GM12878 (cell line): Measurements from ENCODE around the gene RHOB. TPM values are rescaled to one million over a fixed set of nuclear protein-coding genes. Genes with fewer than 3 reads are reported as not detected.

Source experiments
- ATAC-seq: fragments of 200-7000 bp; cut with Tn5 transposase; 3 replicates; pipeline ENCODE4 v1.9.1; 2020; ENCODE audit warnings: mild to moderate bottlenecking, moderate library complexity
- BruUV-seq: library from RNA; stranded (reverse); fragments of 400-500 nt; replicated peaks from 2 replicates; lab custom pipeline; 2021; lab: Mats Ljungman, UMichigan
- CTCF ChIA-PET: fragments of 300-600 bp; sonication (Branson Sonifier 250); formaldehyde crosslinking; extraction: SDS; loops from one replicate; lab custom pipeline; 2021; ENCODE audit warnings: inconsistent platforms; lab: Yijun Ruan, JAX
- POLR2A ChIA-PET: fragments of 350-600 bp; formaldehyde crosslinking; extraction: SDS; loops from one replicate; lab custom pipeline; 2021; ENCODE audit warnings: inconsistent platforms; lab: Charles Lee
- RAD21 ChIA-PET: fragments of 300-600 bp; sonication (Branson Sonifier 250); formaldehyde crosslinking; loops from one replicate; lab custom pipeline; 2023; ENCODE audit warnings: antibody characterized with exemption; ENCODE audit not compliant: unreplicated experiment; lab: Charles Lee
- SMC1A ChIA-PET: fragments of 300-600 bp; sonication (Branson Sonifier 250); formaldehyde crosslinking; loops from one replicate; lab custom pipeline; 2023; ENCODE audit not compliant: unreplicated experiment, uncharacterized antibody; lab: Charles Lee
- DNase-seq: peaks from one replicate; pipeline ENCODE4 v3.0.0-alpha.2; 2011; ENCODE audit warnings: low read depth, low spot score
- FAIRE-seq: peaks from 3 replicates; lab custom pipeline; 2011; peaks lifted over from hg19 to GRCh38; lab: Jason Lieb, UNC
- H2AFZ ChIP-seq: 2 replicates; pipeline ENCODE4 v1.6.0; 2011; ENCODE audit warnings: low read depth, low read length, control low read depth; ENCODE audit not compliant: control insufficient read depth
- H3K27ac ChIP-seq: 2 replicates; pipeline ENCODE4 v1.5.1; 2011; ENCODE audit warnings: control low read depth; ENCODE audit not compliant: control insufficient read depth, insufficient read depth
- H3K27me3 ChIP-seq, 2 experiments: replicated peaks in 1 of 2; 2 replicates each; pipeline versions ENCODE4 v1.6.0 to v1.6.1; 2011; ENCODE audit warnings: low read length in 1 of 2; ENCODE audit not compliant: control insufficient read depth in 2 of 2, insufficient read depth in 2 of 2
- H3K36me3 ChIP-seq, 2 experiments: 2 replicates each; pipeline ENCODE4 v1.5.1; 2011; ENCODE audit warnings: low read length in 1 of 2; ENCODE audit not compliant: control insufficient read depth in 2 of 2, insufficient read depth in 2 of 2
- H3K4me1 ChIP-seq: 2 replicates; pipeline ENCODE4 v1.6.1; 2011; ENCODE audit warnings: mild to moderate bottlenecking, low read length, moderate library complexity, mixed read lengths; ENCODE audit not compliant: control insufficient read depth, insufficient read depth
- H3K4me2 ChIP-seq: 2 replicates; pipeline ENCODE4 v1.6.0; 2011; ENCODE audit warnings: control low read depth; ENCODE audit not compliant: control insufficient read depth, insufficient read depth
- H3K4me3 ChIP-seq: fragments of 200-600 bp; sonication (generic); 2 replicates; pipeline ENCODE4 v1.5.1; 2016
- H3K79me2 ChIP-seq: 2 replicates; pipeline ENCODE4 v1.6.0; 2011; ENCODE audit warnings: low read length; ENCODE audit not compliant: control insufficient read depth, insufficient read depth
- H3K9ac ChIP-seq: 2 replicates; pipeline ENCODE4 v1.8.0; 2011; ENCODE audit warnings: low read length, control low read depth, mixed read lengths; ENCODE audit not compliant: control insufficient read depth, insufficient read depth
- H3K9me3 ChIP-seq: replicated peaks from 3 replicates; pipeline ENCODE4 v1.5.1; 2011; ENCODE audit warnings: mild to moderate bottlenecking, low read length; ENCODE audit not compliant: control insufficient read depth, insufficient read depth
- H4K20me1 ChIP-seq: 2 replicates; pipeline ENCODE4 v1.6.0; 2011; ENCODE audit not compliant: control insufficient read depth, insufficient read depth
- CHD4 ChIP-seq: fragments of 200-600 bp; sonication (generic); IDR thresholded peaks from 2 replicates; pipeline ENCODE4 v1.6.1; 2016; ENCODE audit warnings: mild to moderate bottlenecking
- FOS ChIP-seq: IDR thresholded peaks from 3 replicates; pipeline ENCODE4 v1.6.1; 2011; ENCODE audit warnings: borderline replicate concordance; ENCODE audit not compliant: insufficient read length; ENCODE audit errors: extremely low read depth
- JUNB ChIP-seq: IDR thresholded peaks from 2 replicates; pipeline ENCODE4 v1.6.1; 2016; ENCODE audit warnings: antibody characterized with exemption, mild to moderate bottlenecking
- KAT2A ChIP-seq: conservative IDR thresholded peaks from 2 replicates; pipeline ENCODE4 v1.6.1; 2011; ENCODE audit warnings: low read depth, low read length; ENCODE audit not compliant: control insufficient read depth
- LARP7 ChIP-seq: fragments of 450-650 bp; IDR thresholded peaks from 2 replicates; pipeline ENCODE4 v1.6.1; 2017; ENCODE audit warnings: mild to moderate bottlenecking
- MYB ChIP-seq: fragments of 150-350 bp; IDR thresholded peaks from 2 replicates; pipeline ENCODE4 v1.6.1; 2014; ENCODE audit warnings: mild to moderate bottlenecking, low read depth, low read length, borderline replicate concordance
- NFIC ChIP-seq: IDR thresholded peaks from 2 replicates; pipeline ENCODE4 v1.6.1; 2012; ENCODE audit warnings: low read depth, mild to moderate bottlenecking, inconsistent platforms, low read length, moderate library complexity
- TAF1 ChIP-seq: IDR thresholded peaks from 2 replicates; pipeline ENCODE4 v1.6.1; 2011; ENCODE audit warnings: mild to moderate bottlenecking, low read depth, low read length, borderline replicate concordance
- TBL1XR1 ChIP-seq: IDR thresholded peaks from 2 replicates; pipeline ENCODE4 v1.6.1; 2012; ENCODE audit warnings: low read depth, low read length, improper control_type of control experiment
- WRNIP1 ChIP-seq: IDR thresholded peaks from 2 replicates; pipeline ENCODE4 v1.6.1; 2011; ENCODE audit warnings: low read depth, low read length, improper control_type of control experiment, borderline replicate concordance
- WGBS: methylation state at CpG from one replicate; pipeline ENCODE4 v1.1.6; 2016; ENCODE audit warnings: low lambda C conversion rate; ENCODE audit not compliant: insufficient replicate concordance, insufficient coverage; ENCODE audit errors: missing lambda C conversion rate; 5-methylcytosine and 5-hydroxymethylcytosine counted together
- in situ Hi-C: fragments of 300-500 bp; cut with MboI; formaldehyde crosslinking; loops from 9 replicates; pipeline ENCODE4 v1.14.3; 2018; ENCODE audit warnings: mixed read lengths
- intact Hi-C: fragments of 100-400 bp; cut with micrococcal nuclease; formaldehyde crosslinking; loops from one replicate; pipeline ENCODE4 v1.14.2; 2022; ENCODE audit not compliant: unreplicated experiment
- polyA plus RNA-seq, 11 experiments: library from polyadenylated mRNA; depleted of rRNA in 4 of 11; unstranded in 6 of 11; stranded (reverse) in 5 of 11; fragments of >200 nt; fragmentation: Nextera tagmentation in 4 of 11; fragmentation: Illumina TruSeq in 1 of 11; extraction: Ambion mirVana in 4 of 11; extraction: Trizol in 1 of 11; gene quantifications; 1 replicate in 1 of 11; 2 replicates in 10 of 11; pipeline versions ENCODE4 v1.2.1 to v1.2.3, GENCODE V29; 2011 to 2016; ENCODE audit warnings: inconsistent platforms in 2 of 11, missing spikeins in 2 of 11, low read depth in 1 of 11
- total RNA-seq, 4 experiments: library from RNA; depleted of rRNA in 3 of 4; stranded (reverse); fragments of >200 nt in 3 of 4; fragmentation: Illumina TruSeq in 1 of 4; extraction: Trizol in 1 of 4; gene quantifications; 2 replicates each; pipeline versions ENCODE4 v1.2.1 to v1.2.3, GENCODE V29; 2013 to 2021
- TF ChIP-seq, protein P1 (sequence below): fragments of 450-650 bp; IDR thresholded peaks from 2 replicates; pipeline ENCODE4 v1.6.1; 2017; ENCODE audit warnings: low read depth, mild to moderate bottlenecking, moderate library complexity
- TF ChIP-seq, protein P2 (sequence below): fragments of 450-650 bp; IDR thresholded peaks from 2 replicates; pipeline ENCODE4 v1.6.1; 2017; ENCODE audit warnings: borderline replicate concordance
- TF ChIP-seq, protein P3 (sequence below): fragments of 450-650 bp; conservative IDR thresholded peaks from 2 replicates; pipeline ENCODE4 v1.6.1; 2017; ENCODE audit warnings: mild to moderate bottlenecking, moderate library complexity
- TF ChIP-seq, protein P4 (sequence below): IDR thresholded peaks from 2 replicates; pipeline ENCODE4 v1.6.1; 2011; ENCODE audit warnings: low read depth, mild to moderate bottlenecking, low read length, moderate library complexity, borderline replicate concordance; ENCODE audit errors: extremely low read depth
- TF ChIP-seq, protein P5 (sequence below): IDR thresholded peaks from 2 replicates; pipeline ENCODE4 v1.6.1; 2011; ENCODE audit warnings: low read depth, low read length, improper control_type of control experiment, borderline replicate concordance

The RHOB gene
- total and polyA plus RNA-seq, 10 of the 15 experiments (the other 5 are each of a cell fraction or from before 2014, with no cell fraction given) = 0.03 to 4.5 (median 1.2) TPM

DNA sequence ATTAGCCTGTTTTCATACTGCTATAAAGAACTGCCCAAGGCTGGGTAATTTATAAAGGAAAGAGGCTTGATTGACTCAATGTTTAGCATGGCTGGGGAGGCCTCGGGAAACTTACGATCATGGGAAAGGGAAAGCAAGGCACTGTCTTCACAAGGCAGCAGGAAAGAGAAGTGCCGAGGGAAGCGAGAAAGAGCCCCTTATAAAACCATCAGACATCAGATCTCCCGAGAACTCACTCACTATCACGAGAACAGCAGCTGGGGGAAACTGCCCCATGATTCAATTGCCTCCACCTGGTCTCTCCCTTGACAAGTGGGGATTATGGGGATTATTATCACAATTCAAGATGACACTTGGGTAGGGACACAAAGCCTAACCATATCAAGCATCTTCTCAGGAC is 23.3 kb downstream of the RHOB start (continued):
- TF ChIP-seq, protein P1, sequence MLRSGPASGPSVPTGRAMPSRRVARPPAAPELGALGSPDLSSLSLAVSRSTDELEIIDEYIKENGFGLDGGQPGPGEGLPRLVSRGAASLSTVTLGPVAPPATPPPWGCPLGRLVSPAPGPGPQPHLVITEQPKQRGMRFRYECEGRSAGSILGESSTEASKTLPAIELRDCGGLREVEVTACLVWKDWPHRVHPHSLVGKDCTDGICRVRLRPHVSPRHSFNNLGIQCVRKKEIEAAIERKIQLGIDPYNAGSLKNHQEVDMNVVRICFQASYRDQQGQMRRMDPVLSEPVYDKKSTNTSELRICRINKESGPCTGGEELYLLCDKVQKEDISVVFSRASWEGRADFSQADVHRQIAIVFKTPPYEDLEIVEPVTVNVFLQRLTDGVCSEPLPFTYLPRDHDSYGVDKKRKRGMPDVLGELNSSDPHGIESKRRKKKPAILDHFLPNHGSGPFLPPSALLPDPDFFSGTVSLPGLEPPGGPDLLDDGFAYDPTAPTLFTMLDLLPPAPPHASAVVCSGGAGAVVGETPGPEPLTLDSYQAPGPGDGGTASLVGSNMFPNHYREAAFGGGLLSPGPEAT = no peak
- no peak for TF ChIP-seq WRNIP1
- TF ChIP-seq, protein P2, sequence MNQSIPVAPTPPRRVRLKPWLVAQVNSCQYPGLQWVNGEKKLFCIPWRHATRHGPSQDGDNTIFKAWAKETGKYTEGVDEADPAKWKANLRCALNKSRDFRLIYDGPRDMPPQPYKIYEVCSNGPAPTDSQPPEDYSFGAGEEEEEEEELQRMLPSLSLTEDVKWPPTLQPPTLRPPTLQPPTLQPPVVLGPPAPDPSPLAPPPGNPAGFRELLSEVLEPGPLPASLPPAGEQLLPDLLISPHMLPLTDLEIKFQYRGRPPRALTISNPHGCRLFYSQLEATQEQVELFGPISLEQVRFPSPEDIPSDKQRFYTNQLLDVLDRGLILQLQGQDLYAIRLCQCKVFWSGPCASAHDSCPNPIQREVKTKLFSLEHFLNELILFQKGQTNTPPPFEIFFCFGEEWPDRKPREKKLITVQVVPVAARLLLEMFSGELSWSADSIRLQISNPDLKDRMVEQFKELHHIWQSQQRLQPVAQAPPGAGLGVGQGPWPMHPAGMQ = no peak
- no peak for TF ChIP-seq TBL1XR1

DNA sequence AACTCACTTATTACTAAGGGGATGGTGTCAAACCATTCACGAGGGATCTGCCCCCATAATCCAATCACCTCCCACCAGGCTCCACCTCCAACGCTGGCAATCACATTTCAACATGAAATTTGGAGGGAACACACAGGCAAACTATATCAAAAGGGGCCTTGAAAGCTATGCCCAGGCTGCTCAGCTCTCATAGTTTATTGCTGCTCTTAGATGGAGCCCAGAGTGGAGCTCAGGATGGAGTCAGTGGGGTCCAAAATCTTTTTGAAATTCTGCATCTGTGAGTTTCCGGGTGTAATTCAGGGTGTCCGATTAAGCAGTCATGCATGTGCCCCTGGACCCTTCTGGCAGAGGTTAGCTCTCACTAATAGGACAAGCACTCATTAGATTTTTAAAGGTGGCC is 24.3 kb downstream of the RHOB start:
- Histone ChIP-seq H3K36me3 (no peaks in the 10 kb centered on the region), H3K9ac (no peak overlapping the region), H3K4me1 (no peaks in the 10 kb centered on the region), H3K27ac (no peak overlapping the region), H3K4me3 (no peak overlapping the region), H3K4me2 (no peak overlapping the region), H4K20me1 (no peaks in the 10 kb centered on the region), H3K79me2 (no peaks in the 10 kb centered on the region), H3K9me3 (no peaks in the 10 kb centered on the region), H3K27me3 (no peaks in the 10 kb centered on the region; a peak in 1 of 4 replicates), H2AFZ (no peak overlapping the region)
- ChIA-PET RAD21 (no interaction called here), POLR2A (no interaction called here), CTCF (interaction anchor here (0.9 kb wide), 1 partner anchor 172 kb away, joined by 3 read pairs; no protein-coding TSS in a partner anchor), SMC1A (interaction anchor here (1.0 to 1.9 kb wide), 2 partner anchors 25 to 53 kb away, joined by 3 to 5 read pairs; partner anchors contain the start of gene RHOB)
- DNase-seq (no peak), ATAC-seq (no peak), FAIRE-seq (no peak)
- in situ Hi-C loops (no loop called here), intact Hi-C loops (no loop called here)
- no TSS peak for BruUV-seq
- WGBS = 65% methylated on average over 4 of the region's 4 CpGs
- TF ChIP-seq MYB = no peak
- no peak for TF ChIP-seq JUNB
- no peak for TF ChIP-seq KAT2A
- no peak for TF ChIP-seq LARP7
- no peak for TF ChIP-seq CHD4
- TF ChIP-seq, protein P3, sequence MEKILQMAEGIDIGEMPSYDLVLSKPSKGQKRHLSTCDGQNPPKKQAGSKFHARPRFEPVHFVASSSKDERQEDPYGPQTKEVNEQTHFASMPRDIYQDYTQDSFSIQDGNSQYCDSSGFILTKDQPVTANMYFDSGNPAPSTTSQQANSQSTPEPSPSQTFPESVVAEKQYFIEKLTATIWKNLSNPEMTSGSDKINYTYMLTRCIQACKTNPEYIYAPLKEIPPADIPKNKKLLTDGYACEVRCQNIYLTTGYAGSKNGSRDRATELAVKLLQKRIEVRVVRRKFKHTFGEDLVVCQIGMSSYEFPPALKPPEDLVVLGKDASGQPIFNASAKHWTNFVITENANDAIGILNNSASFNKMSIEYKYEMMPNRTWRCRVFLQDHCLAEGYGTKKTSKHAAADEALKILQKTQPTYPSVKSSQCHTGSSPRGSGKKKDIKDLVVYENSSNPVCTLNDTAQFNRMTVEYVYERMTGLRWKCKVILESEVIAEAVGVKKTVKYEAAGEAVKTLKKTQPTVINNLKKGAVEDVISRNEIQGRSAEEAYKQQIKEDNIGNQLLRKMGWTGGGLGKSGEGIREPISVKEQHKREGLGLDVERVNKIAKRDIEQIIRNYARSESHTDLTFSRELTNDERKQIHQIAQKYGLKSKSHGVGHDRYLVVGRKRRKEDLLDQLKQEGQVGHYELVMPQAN = no peak
- TF ChIP-seq, protein P4, sequence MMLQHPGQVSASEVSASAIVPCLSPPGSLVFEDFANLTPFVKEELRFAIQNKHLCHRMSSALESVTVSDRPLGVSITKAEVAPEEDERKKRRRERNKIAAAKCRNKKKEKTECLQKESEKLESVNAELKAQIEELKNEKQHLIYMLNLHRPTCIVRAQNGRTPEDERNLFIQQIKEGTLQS = no peak
- TF ChIP-seq NFIC = no peak
- TF ChIP-seq, protein P5, sequence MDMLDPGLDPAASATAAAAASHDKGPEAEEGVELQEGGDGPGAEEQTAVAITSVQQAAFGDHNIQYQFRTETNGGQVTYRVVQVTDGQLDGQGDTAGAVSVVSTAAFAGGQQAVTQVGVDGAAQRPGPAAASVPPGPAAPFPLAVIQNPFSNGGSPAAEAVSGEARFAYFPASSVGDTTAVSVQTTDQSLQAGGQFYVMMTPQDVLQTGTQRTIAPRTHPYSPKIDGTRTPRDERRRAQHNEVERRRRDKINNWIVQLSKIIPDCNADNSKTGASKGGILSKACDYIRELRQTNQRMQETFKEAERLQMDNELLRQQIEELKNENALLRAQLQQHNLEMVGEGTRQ = no peak
- TF ChIP-seq FOS = no peak
- no peak for TF ChIP-seq TAF1
